H1 (cell line): Measurements from ENCODE around the gene OR6V1.

Experiments
- ASH2L ChIP-seq: fragments of 200-600, 300-600 bp; sonication (generic); IDR thresholded peaks from one replicate; pipeline ENCODE4 v1.7.1; 2017; ENCODE audit warnings: low read length
- EP300 ChIP-seq, 2 experiments: IDR thresholded peaks; 1 replicate in 1 of 2; 2 replicates in 1 of 2; pipeline ENCODE4 v1.6.1; 2011 to 2012; ENCODE audit warnings: low read depth in 2 of 2, low read length in 2 of 2, mild to moderate bottlenecking in 2 of 2, borderline replicate concordance in 1 of 2, inconsistent platforms in 1 of 2, moderate library complexity in 1 of 2
- EZH2 ChIP-seq: fragments of 200-600 bp; sonication (generic); IDR thresholded peaks from 2 replicates; pipeline ENCODE4 v1.7.1; 2012; ENCODE audit warnings: low read depth, mild to moderate bottlenecking, moderate library complexity, low read length, inconsistent platforms; ENCODE audit not compliant: severe bottlenecking
- POLR2A ChIP-seq, 2 experiments: IDR thresholded peaks; 1 replicate in 1 of 2; 2 replicates in 1 of 2; pipeline ENCODE4 v1.6.1; 2011; ENCODE audit warnings: low read depth in 2 of 2, low read length in 2 of 2, mild to moderate bottlenecking in 2 of 2; ENCODE audit errors: control extremely low read depth in 1 of 2
- RAD21 ChIP-seq, 2 experiments: IDR thresholded peaks in 1 of 2; conservative IDR thresholded peaks in 1 of 2; 2 replicates each; pipeline ENCODE4 v1.6.1; 2011; ENCODE audit warnings: low read depth in 2 of 2, low read length in 2 of 2, improper control_type of control experiment in 1 of 2, inconsistent platforms in 1 of 2, mild to moderate bottlenecking in 1 of 2, moderate library complexity in 1 of 2
- RXRA ChIP-seq: IDR thresholded peaks from 2 replicates; pipeline ENCODE4 v1.6.1; 2011; ENCODE audit warnings: low read depth, mild to moderate bottlenecking, low read length, moderate library complexity; ENCODE audit not compliant: insufficient read depth
- TF ChIP-seq, protein P1 (sequence below), 3 experiments: IDR thresholded peaks; 1 replicate in 2 of 3; 2 replicates in 1 of 3; pipeline versions ENCODE4 v1.5.1 to v1.6.1; 2011; ENCODE audit warnings: low read length in 3 of 3, mild to moderate bottlenecking in 3 of 3, inconsistent platforms in 2 of 3, low read depth in 1 of 3, moderate library complexity in 1 of 3; ENCODE audit not compliant: insufficient read depth in 1 of 3; ENCODE audit errors: control extremely low read depth in 1 of 3

- TF ChIP-seq EP300 (IDR thresholded peaks at IDR 0.05; ENCODE audit: borderline replicate concordance in 1 of 2, low read depth in 2 of 2, low read length in 2 of 2) (no peak), POLR2A (IDR thresholded peaks at IDR 0.05; ENCODE audit: control extremely low read depth in 1 of 2, low read depth in 2 of 2, low read length in 2 of 2) (no peak), RAD21 (IDR thresholded peaks at IDR 0.05 in 1 of 2, conservative IDR thresholded peaks at IDR 0.05 in 1 of 2; ENCODE audit: low read depth in 2 of 2, low read length in 2 of 2) (no peak), ASH2L (no peak), EZH2 (no peak), RXRA (no peak)
- TF ChIP-seq, protein P1, sequence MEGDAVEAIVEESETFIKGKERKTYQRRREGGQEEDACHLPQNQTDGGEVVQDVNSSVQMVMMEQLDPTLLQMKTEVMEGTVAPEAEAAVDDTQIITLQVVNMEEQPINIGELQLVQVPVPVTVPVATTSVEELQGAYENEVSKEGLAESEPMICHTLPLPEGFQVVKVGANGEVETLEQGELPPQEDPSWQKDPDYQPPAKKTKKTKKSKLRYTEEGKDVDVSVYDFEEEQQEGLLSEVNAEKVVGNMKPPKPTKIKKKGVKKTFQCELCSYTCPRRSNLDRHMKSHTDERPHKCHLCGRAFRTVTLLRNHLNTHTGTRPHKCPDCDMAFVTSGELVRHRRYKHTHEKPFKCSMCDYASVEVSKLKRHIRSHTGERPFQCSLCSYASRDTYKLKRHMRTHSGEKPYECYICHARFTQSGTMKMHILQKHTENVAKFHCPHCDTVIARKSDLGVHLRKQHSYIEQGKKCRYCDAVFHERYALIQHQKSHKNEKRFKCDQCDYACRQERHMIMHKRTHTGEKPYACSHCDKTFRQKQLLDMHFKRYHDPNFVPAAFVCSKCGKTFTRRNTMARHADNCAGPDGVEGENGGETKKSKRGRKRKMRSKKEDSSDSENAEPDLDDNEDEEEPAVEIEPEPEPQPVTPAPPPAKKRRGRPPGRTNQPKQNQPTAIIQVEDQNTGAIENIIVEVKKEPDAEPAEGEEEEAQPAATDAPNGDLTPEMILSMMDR (IDR thresholded peaks at IDR 0.05; ENCODE audit: control extremely low read depth in 1 of 3, insufficient read depth in 1 of 3, low read depth in 1 of 3, low read length in 3 of 3), result no peak
Observed at GRCh38 chr7:143023047-143023446, 29.1 kb upstream of the OR6V1 start.
